ENCODE results near the gene SOWAHB. TPM values are rescaled to one million over a fixed set of nuclear protein-coding genes. Genes with fewer than 3 reads are reported as not detected.

The SOWAHB gene
- total and polyA plus RNA-seq, 2 of the 8 experiments (the other 6 are each of a cell fraction or from before 2014, with no cell fraction given), result 0.15 to 0.65 TPM

DNA sequence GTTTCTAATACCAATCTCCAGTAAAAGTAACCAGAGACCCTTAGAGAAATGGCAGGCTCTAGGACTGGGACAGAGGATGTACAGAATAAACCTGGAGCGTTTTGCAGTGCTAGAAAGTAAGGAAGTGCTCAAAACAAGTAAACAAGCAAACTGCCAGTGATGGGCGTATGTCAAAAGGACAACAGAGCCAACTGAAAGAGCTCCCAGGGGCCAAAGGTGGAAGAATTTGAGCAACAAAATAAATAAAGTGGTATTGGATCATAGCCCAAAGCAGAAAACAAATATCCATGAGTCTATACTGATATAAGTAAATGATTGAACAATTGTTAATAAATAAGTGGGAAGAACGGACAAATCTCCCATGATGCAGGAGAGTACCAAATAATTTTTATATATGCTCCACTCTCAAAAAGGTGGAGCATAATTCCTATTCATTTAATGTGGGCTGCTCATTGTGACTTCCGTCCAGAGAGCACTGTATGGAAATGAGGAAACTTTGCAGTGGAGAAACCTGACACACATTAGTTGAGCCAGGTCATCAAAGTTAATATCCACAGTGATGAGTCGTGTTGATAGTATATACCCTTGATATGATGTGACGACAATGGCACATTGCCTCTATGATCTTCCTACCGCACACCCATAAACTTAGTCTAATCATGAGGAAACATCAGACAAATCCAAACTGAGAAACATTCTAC, 33.8 kb upstream of the SOWAHB start:
- Histone ChIP-seq H2BK12ac (ENCODE audit: low read depth, low read length) (no peak overlapping the region), H4K20me1 (replicated peaks in 1 of 2; ENCODE audit: control insufficient read depth in 1 of 2, insufficient read depth in 2 of 2, low read length in 2 of 2) (no peaks in the 10 kb centered on the region), H3K14ac (ENCODE audit: insufficient read length) (no peak overlapping the region), H3K79me2 (ENCODE audit: control insufficient read depth in 1 of 2, insufficient read depth in 2 of 2, low read length in 2 of 2) (no peaks in the 10 kb centered on the region), H3K18ac (ENCODE audit: extremely low read depth, low read length) (no peak overlapping the region), H3K4me1 (replicated peaks in 1 of 4; ENCODE audit: control insufficient read depth in 3 of 4, insufficient read depth in 4 of 4, low read length in 3 of 4) (no peaks in the 10 kb centered on the region), H2BK15ac (ENCODE audit: low read length) (no peak overlapping the region), H3K23ac (ENCODE audit: insufficient read length) (no peak overlapping the region), H2BK5ac (ENCODE audit: low read depth, low read length) (no peak overlapping the region), H3K56ac (replicated peaks; ENCODE audit: insufficient read length, low read depth, low read length) (no peak overlapping the region), H3K27me3 (replicated peaks in 1 of 4; ENCODE audit: control insufficient read depth in 3 of 4, extremely low read depth in 1 of 4, insufficient read depth in 3 of 4, low read length in 3 of 4) (no peaks in the 10 kb centered on the region), H3K23me2 (ENCODE audit: low read depth, low read length) (no peaks in the 10 kb centered on the region), H2BK120ac (replicated peaks; ENCODE audit: low read depth, low read length) (no peak overlapping the region), H3K9ac (replicated peaks in 1 of 4; ENCODE audit: extremely low read depth in 1 of 4, low read depth in 3 of 4, low read length in 3 of 4) (no peak overlapping the region), H4K5ac (ENCODE audit: insufficient read length, low read depth, low read length) (no peak overlapping the region), H2AFZ (ENCODE audit: low read length) (no peak overlapping the region), H4K91ac (replicated peaks; ENCODE audit: insufficient read length, low read length) (no peak overlapping the region), H2BK20ac (ENCODE audit: low read length) (no peak overlapping the region), H3K4me3 (ENCODE audit: extremely low read depth in 1 of 4, insufficient read depth in 2 of 4, low read depth in 3 of 4, low read length in 4 of 4) (no peak overlapping the region), H3K4ac (replicated peaks; ENCODE audit: insufficient read length, low read depth, low read length) (no peak overlapping the region), H4K8ac (ENCODE audit: extremely low read depth, insufficient read depth, low read length) (no peak overlapping the region), H3K79me1 (ENCODE audit: low read depth, low read length) (no peaks in the 10 kb centered on the region), H3K36me3 (ENCODE audit: control insufficient read depth in 2 of 4, insufficient read depth in 4 of 4, low read length in 3 of 4) (no peaks in the 10 kb centered on the region), H3K27ac (ENCODE audit: low read depth, low read length) (no peak overlapping the region), H3K4me2 (ENCODE audit: insufficient read depth in 1 of 2, low read depth in 2 of 2, low read length in 2 of 2) (no peak overlapping the region), H3K9me3 (ENCODE audit: insufficient read depth in 2 of 2, low read depth in 1 of 2, low read length in 1 of 2) (no peaks in the 10 kb centered on the region), H2AK5ac (ENCODE audit: low read depth, low read length) (no peak overlapping the region)
- FAIRE-seq, result no peak
- ChIA-PET CTCF (ENCODE audit: partially characterized antibody) (no interaction called here), POLR2A (ENCODE audit: partially characterized antibody) (no interaction called here)
- DNase-seq (ENCODE audit: low read depth in 1 of 2, low spot score in 2 of 2), result no peak
- TF ChIP-seq, protein P1, sequence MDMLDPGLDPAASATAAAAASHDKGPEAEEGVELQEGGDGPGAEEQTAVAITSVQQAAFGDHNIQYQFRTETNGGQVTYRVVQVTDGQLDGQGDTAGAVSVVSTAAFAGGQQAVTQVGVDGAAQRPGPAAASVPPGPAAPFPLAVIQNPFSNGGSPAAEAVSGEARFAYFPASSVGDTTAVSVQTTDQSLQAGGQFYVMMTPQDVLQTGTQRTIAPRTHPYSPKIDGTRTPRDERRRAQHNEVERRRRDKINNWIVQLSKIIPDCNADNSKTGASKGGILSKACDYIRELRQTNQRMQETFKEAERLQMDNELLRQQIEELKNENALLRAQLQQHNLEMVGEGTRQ (IDR thresholded peaks at IDR 0.05; ENCODE audit: low read length), result no peak
- no peak for TF ChIP-seq CHD1 (IDR thresholded peaks at IDR 0.05; ENCODE audit: low read depth, low read length)
- no peak for TF ChIP-seq JUN (IDR thresholded peaks at IDR 0.05; ENCODE audit: low read depth, low read length)
- no peak for TF ChIP-seq NANOG (IDR thresholded peaks at IDR 0.05; ENCODE audit: insufficient read depth, low read depth, low read length, poor library complexity, severe bottlenecking)
- TF ChIP-seq RFX5 (IDR thresholded peaks at IDR 0.05; ENCODE audit: borderline replicate concordance, low read depth, low read length), result no peak
- no peak for TF ChIP-seq RXRA (IDR thresholded peaks at IDR 0.05; ENCODE audit: insufficient read depth, low read depth, low read length)
- no peak for TF ChIP-seq E2F6 (IDR thresholded peaks at IDR 0.05)
- no peak for TF ChIP-seq SP2 (IDR thresholded peaks at IDR 0.05; ENCODE audit: low read length)
- TF ChIP-seq CBX8 (IDR thresholded peaks at IDR 0.05; ENCODE audit: borderline replicate concordance, low read depth, low read length), result no peak
- TF ChIP-seq EZH2 (IDR thresholded peaks at IDR 0.05; ENCODE audit: low read depth, low read length, severe bottlenecking), result no peak
- no peak for TF ChIP-seq NRF1 (IDR thresholded peaks at IDR 0.05; ENCODE audit: low read depth, low read length)
- 91% methylated on average over 7 of the region's 7 CpGs; no CpG with 5 or more reads in 1 of the 2 experiments for WGBS, 2 experiments (ENCODE audit: extremely low coverage in 1 of 2, insufficient coverage in 1 of 2, insufficient read length in 1 of 2, insufficient replicate concordance in 2 of 2, low coverage in 1 of 2, low lambda C conversion rate in 2 of 2, missing lambda C conversion rate in 1 of 2)

Measured in H1 (cell line).